Measurements from ENCODE around the gene PAX6.

The PAX6 gene

DNA sequence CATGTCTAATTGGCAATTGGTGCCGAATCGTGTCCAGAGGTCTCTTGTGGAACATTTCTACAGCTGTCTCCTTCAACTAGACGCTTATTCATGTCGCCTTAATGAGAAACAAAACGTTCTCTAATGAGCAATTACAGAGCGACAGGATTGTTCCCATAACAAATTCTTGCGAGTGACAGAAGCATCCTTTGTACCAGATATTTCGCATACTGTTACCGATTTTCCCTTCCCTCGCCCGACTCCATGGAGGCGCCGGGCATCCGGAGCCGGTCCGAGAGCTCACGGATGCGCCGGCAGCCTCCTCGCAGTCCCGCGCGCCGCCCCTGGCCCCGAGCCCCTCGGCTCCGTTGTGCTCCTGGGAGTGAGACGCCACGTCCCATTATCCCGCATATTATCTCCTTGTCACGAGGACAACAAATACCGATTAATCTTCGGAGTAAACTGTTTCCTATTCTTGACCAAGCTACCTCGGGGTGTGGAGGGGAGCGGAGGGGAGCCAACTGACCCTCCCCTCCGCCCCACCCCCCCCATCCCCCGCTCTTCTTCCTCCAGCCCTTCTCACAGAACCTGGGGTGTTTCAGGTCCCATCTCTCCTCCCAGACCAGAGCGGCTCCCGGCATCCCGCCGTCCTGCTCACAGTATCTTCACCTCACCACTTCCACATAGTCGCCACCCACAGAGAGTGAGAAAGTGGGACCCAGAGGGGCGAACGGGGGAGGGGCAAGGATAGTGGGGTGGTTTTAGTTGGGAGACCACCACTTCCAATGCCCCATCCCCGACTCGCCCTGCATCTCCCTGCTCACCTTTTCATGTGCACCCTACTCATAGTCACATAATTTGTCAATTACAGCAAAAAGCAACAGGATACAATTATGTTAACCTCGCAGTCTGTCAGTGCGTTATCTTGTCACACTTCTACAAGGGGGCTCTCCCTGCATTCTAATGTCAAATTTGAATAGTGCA, 11.4 kb downstream of the PAX6 start:
- H3K36me3 ChIP-seq (ENCODE audit: control insufficient read depth, insufficient read depth, low read length, severe bottlenecking), result no peaks in the 10 kb centered on the region
- peaks cover 82% of the 10 kb centered on the region for H3K27me3 ChIP-seq (replicated peaks; ENCODE audit: control insufficient read depth, insufficient read depth, low read length)
- H3K9ac ChIP-seq (ENCODE audit: low read length), result no peak overlapping the region
- H3K9me3 ChIP-seq (ENCODE audit: control insufficient read depth, low read length), result peaks cover 15% of the 10 kb centered on the region
- no peak for DNase-seq (ENCODE audit: low read depth)
- peaks cover 8% of the 10 kb centered on the region for H3K4me1 ChIP-seq (ENCODE audit: control insufficient read depth, insufficient read depth, low read length)
- H3K4me3 ChIP-seq (ENCODE audit: low read length), result no peak overlapping the region

DNA sequence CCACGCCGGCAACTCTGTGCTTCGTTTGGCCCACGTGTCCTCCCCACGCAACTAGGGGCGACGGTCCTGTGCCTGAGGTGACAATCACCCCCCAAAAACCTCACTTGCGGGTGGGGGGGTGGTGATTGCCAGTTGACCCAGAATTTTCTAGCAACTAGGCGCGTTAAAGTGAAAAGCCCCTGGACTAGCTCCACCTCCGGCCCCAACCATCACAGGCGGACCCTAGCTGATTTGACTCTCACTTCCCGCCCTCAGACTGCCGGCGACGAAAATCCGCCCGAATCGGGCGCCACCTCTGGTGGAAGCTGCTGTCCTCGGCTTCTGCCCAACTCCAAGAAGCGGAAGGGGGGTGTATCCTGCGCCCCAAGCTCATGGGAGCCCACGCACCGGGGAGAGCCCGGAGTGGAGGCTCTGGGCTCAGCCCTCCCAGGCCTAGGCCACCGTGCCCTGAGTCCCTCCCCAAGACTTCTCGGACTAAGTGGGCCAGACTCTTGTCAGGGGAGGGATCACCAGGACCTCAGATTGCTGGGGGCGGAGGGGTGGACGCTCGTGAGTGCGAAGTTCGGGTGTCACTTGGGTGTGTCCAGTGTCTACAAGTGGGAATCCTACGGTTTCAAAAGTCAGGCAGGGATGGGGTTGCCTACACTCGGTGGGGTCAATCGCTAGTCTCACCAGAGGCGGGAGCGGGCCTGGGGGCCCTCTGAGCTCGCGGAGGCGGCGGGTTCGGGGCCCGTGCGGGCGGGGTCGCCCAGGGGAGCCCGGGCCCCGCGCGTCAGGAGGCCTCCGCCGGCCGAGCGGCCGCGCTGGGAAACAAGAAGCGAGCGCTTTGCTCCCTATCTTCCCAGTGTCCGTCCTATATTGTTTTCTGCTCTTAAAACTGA, 12.3 kb downstream of the PAX6 start:
- Histone ChIP-seq H3K9ac (ENCODE audit: low read length) (no peak overlapping the region), H3K4me1 (ENCODE audit: control insufficient read depth, insufficient read depth, low read length) (peaks cover 3% of the 10 kb centered on the region), H3K4me3 (ENCODE audit: low read length) (no peak overlapping the region), H3K9me3 (ENCODE audit: control insufficient read depth, low read length) (peaks cover 15% of the 10 kb centered on the region), H3K27me3 (replicated peaks; ENCODE audit: control insufficient read depth, insufficient read depth, low read length) (peaks cover 73% of the 10 kb centered on the region), H3K36me3 (ENCODE audit: control insufficient read depth, insufficient read depth, low read length, severe bottlenecking) (no peaks in the 10 kb centered on the region)
- DNase-seq (ENCODE audit: low read depth), result no peak

DNA sequence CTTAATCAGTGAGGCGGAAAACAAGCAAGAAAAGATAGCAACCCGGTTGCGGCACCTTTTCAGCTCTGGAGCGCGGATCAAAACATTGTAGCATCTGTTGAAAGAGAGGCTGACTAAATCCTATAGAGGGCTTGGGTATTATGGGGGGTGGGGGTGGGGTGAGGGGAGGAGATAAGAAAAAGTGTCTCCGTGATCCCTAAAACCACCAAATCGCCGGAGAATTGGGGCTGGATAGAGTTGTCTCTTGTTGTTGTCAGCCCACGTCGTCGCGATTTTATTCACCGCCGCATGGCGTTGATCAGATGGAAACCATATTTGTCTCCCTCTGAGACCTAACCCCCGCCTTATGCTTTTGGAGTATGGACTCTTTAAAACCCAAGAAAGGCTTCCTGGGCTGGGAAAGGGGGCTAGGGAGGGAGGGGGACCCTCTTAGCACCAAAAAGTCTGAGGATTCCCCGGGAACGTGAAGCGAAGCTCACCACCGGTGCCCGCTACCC, 13.0 kb downstream of the PAX6 start:
- no peak overlapping the region for H3K4me3 ChIP-seq (ENCODE audit: low read length)
- H3K36me3 ChIP-seq (ENCODE audit: control insufficient read depth, insufficient read depth, low read length, severe bottlenecking), result no peaks in the 10 kb centered on the region
- peaks cover 3% of the 10 kb centered on the region for H3K4me1 ChIP-seq (ENCODE audit: control insufficient read depth, insufficient read depth, low read length)
- peaks cover 66% of the 10 kb centered on the region for H3K27me3 ChIP-seq (replicated peaks; ENCODE audit: control insufficient read depth, insufficient read depth, low read length)
- no peak overlapping the region for H3K9ac ChIP-seq (ENCODE audit: low read length)
- H3K9me3 ChIP-seq (ENCODE audit: control insufficient read depth, low read length), result peaks cover 11% of the 10 kb centered on the region
- no peak for DNase-seq (ENCODE audit: low read depth)

DNA sequence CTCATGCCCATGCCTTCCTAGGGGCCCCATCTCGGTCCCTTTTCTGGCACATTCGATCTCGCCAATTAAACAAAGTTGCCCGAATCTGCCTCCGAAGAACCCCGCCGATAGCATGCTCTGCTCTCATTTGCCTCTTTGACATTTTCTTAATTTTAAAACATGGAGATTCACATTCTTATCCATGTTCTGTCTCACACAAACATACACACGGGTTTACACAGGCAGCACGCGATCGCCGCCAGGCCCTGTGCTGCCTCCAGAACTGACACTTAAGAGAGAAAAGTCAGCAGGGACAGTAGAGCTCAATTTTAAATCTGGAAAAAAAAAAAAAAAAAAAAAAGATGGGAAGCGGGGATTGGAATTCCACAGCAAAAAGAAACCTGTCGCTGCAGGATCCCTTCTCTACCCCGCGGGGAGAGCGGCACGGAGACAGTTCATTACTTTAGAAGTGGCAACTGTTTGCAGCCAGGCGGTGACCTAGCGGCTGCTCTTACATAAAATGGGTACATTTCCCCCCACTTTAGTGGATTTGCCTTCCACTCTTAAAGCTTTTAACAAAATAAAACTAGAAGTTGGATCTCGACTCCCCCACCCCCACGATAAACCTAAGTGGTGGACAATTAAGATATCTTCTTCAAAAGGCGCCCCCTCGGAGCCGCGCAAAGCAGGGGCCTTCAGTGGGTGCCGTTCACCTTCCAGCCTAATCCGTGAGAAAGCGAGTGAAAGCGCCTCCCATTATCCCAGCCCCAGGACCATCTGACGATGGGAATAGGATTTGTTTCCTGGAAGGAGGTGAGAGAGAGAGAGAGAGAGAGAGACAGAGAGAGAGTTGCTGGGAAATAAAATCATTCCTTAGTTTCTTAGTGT, 13.7 kb downstream of the PAX6 start:
- Histone ChIP-seq H3K36me3 (ENCODE audit: control insufficient read depth, insufficient read depth, low read length, severe bottlenecking) (no peaks in the 10 kb centered on the region), H3K4me1 (ENCODE audit: control insufficient read depth, insufficient read depth, low read length) (peaks cover 3% of the 10 kb centered on the region), H3K4me3 (ENCODE audit: low read length) (no peak overlapping the region), H3K9ac (ENCODE audit: low read length) (no peak overlapping the region), H3K9me3 (ENCODE audit: control insufficient read depth, low read length) (peaks cover 10% of the 10 kb centered on the region), H3K27me3 (replicated peaks; ENCODE audit: control insufficient read depth, insufficient read depth, low read length) (peaks cover 59% of the 10 kb centered on the region)
- no peak for DNase-seq (ENCODE audit: low read depth)

DNA sequence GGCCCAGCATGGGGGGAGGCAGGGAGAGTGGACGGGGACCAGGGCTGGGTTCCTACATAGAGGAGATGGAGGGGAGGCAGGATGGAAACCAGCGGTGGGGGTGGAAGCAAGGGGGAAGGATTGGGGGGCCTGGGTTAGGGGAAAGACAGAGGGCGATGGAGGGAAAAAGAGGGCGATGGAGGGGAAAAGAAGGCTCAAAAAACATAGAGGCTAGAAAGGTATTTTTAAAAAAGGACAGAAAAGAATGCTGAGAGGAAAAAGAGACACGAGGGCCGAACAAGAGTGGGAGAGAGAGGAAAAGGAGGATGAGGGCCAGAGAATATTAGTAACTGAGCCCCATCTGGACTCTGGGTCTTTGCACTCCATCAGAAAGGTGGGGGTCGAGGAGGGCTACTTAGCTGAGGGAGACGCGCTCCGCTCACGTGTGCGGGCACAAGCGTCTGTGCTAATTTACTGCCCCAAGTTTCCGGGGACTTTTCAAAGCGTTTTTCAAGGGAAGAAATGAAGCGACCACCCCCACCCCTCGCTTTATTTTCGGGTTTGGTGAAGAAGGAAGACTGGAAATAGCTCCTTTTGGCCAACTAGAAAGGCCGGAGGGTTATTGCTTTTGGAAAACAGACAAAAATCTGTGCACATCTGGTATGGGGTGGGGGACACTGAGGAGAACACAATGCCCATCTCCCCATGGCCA, 14.5 kb downstream of the PAX6 start:
- peaks cover 53% of the 10 kb centered on the region for H3K27me3 ChIP-seq (replicated peaks; ENCODE audit: control insufficient read depth, insufficient read depth, low read length)
- peaks cover 3% of the 10 kb centered on the region for H3K4me1 ChIP-seq (ENCODE audit: control insufficient read depth, insufficient read depth, low read length)
- no peak for DNase-seq (ENCODE audit: low read depth)
- peaks cover 8% of the 10 kb centered on the region for H3K9me3 ChIP-seq (ENCODE audit: control insufficient read depth, low read length)
- no peak overlapping the region for H3K9ac ChIP-seq (ENCODE audit: low read length)
- H3K4me3 ChIP-seq (ENCODE audit: low read length), result no peak overlapping the region
- H3K36me3 ChIP-seq (ENCODE audit: control insufficient read depth, insufficient read depth, low read length, severe bottlenecking), result no peaks in the 10 kb centered on the region

DNA sequence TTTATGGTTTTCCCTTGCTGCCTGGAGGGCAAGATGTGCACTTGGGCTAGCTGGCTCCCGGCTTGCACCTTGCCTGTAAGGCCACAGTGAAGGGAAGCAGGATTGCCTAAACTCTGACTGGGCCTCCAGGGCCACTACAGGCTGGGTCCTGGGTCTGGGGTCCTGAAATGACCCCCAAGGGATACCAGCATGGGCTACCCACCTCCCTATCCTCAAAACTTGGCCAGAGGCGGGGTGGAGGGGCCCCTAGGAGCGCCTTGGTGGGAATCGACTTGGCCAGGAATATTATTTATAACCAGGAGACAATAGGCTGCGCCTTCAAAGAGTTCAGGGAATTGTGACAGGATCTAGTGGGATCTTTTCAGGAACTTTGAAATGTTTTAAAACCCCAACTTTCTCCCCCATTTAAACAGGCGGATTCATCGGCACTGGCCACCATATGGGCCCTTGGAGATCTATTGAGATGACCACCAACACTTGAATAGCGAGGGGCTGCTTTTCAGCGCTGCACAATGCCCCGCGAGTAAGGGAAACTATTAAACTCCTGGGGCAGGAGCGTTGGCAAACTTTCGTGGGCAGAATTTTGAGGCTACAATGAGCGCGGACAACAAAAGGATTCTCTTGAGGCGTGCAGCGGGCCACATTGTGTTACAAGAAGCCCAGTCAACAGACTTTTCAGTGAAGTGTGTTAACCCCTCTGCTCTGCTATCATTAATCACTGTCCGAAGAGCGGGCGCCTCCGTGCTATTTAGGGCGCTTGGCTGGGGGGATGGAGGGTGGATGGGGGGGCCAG, 15.2 kb downstream of the PAX6 start:
- Histone ChIP-seq H3K36me3 (ENCODE audit: control insufficient read depth, insufficient read depth, low read length, severe bottlenecking) (no peaks in the 10 kb centered on the region), H3K4me3 (ENCODE audit: low read length) (no peak overlapping the region), H3K9ac (ENCODE audit: low read length) (no peak overlapping the region), H3K9me3 (ENCODE audit: control insufficient read depth, low read length) (peaks cover 3% of the 10 kb centered on the region), H3K27me3 (replicated peaks; ENCODE audit: control insufficient read depth, insufficient read depth, low read length) (peaks cover 48% of the 10 kb centered on the region), H3K4me1 (ENCODE audit: control insufficient read depth, insufficient read depth, low read length) (peaks cover 3% of the 10 kb centered on the region)
- DNase-seq (ENCODE audit: low read depth), result no peak

DNA sequence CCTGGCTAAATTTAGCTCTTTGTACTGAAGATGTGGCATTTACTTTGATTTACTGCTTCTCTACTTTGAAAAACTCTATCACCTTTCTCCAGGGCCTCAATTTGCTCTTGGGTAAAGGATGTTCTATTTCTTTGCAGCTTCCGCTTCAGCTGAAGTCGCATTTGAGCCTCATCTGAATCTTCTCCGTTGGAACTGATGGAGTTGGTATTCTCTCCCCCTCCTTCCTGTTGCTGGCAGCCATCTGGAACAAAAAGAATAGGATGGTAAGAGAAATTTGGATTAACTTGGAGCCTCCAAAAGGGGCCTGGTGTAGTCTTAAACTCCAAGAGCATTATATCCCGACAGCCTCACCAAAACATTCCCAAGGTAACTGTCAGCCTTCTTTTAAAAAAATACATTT, 16.6 kb downstream of the PAX6 start:
- H3K27me3 ChIP-seq (replicated peaks; ENCODE audit: control insufficient read depth, insufficient read depth, low read length), result peaks cover 41% of the 10 kb centered on the region
- H3K9me3 ChIP-seq (ENCODE audit: control insufficient read depth, low read length), result no peaks in the 10 kb centered on the region
- H3K4me1 ChIP-seq (ENCODE audit: control insufficient read depth, insufficient read depth, low read length), result peaks cover 3% of the 10 kb centered on the region
- H3K36me3 ChIP-seq (ENCODE audit: control insufficient read depth, insufficient read depth, low read length, severe bottlenecking), result no peaks in the 10 kb centered on the region
- DNase-seq (ENCODE audit: low read depth), result no peak
- no peak overlapping the region for H3K9ac ChIP-seq (ENCODE audit: low read length)
- no peak overlapping the region for H3K4me3 ChIP-seq (ENCODE audit: low read length)

DNA sequence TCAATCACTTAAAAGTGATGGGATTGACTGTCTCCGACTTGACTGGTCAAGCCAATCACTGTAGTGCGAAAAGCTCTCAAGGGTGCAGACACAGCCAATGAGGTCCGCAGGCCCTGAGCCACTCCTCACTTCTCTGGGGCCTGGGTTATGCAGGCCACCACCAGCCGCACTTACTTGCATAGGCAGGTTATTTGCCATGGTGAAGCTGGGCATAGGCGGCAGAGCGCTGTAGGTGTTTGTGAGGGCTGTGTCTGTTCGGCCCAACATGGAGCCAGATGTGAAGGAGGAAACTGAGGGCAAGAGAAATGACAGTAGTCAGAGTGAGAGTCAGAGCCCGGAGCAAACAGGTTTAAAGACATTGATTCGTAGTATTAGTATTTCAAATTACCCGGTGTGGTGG, 17.9 kb downstream of the PAX6 start:
- H3K4me3 ChIP-seq (ENCODE audit: low read length), result no peak overlapping the region
- H3K27me3 ChIP-seq (replicated peaks; ENCODE audit: control insufficient read depth, insufficient read depth, low read length), result peaks cover 28% of the 10 kb centered on the region
- no peaks in the 10 kb centered on the region for H3K9me3 ChIP-seq (ENCODE audit: control insufficient read depth, low read length)
- H3K9ac ChIP-seq (ENCODE audit: low read length), result no peak overlapping the region
- no peaks in the 10 kb centered on the region for H3K36me3 ChIP-seq (ENCODE audit: control insufficient read depth, insufficient read depth, low read length, severe bottlenecking)
- peaks cover under 1% of the 10 kb centered on the region for H3K4me1 ChIP-seq (ENCODE audit: control insufficient read depth, insufficient read depth, low read length)
- no peak for DNase-seq (ENCODE audit: low read depth)

DNA sequence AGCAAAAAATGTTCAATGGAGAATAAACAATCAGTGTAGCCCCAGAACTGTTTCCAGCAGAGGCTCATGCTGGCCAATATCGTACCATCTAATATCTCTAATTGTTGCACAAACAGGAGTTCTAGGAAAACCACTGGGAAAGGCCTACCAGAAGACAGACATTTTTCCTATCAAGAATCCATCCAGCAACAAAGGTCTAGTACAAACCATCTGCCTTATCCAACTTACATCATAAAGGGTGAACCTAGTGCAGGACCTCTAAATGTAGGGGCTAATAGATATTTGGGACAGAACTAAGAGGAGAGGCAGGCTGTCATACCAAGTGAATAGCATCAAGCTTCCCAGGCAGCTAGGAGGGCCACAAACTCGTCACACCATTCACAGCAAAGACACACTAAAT, 18.7 kb downstream of the PAX6 start:
- no peaks in the 10 kb centered on the region for H3K4me1 ChIP-seq (ENCODE audit: control insufficient read depth, insufficient read depth, low read length)
- no peak overlapping the region for H3K4me3 ChIP-seq (ENCODE audit: low read length)
- H3K9me3 ChIP-seq (ENCODE audit: control insufficient read depth, low read length), result no peaks in the 10 kb centered on the region
- no peak for DNase-seq (ENCODE audit: low read depth)
- no peak overlapping the region for H3K9ac ChIP-seq (ENCODE audit: low read length)
- H3K36me3 ChIP-seq (ENCODE audit: control insufficient read depth, insufficient read depth, low read length, severe bottlenecking), result no peaks in the 10 kb centered on the region
- peaks cover 21% of the 10 kb centered on the region for H3K27me3 ChIP-seq (replicated peaks; ENCODE audit: control insufficient read depth, insufficient read depth, low read length)

DNA sequence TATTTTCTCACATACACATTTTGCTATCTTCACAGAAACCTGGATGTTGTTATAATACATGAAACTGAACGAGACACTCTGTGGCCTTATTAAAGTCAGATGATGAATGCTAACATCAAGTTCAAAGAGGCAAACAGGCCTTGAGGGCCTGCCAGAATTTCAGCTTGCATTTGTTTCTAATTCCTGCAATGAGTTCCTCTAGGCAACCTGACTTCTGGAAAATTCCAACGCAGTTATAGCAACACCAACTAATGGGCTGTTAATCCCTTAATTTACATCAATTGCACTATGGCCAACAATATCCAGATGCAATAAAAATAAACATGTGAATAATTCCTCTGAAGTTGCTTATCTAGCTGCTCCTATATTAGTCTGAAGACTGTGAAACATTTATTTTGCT, 19.1 kb downstream of the PAX6 start:
- DNase-seq (ENCODE audit: low read depth), result no peak
- no peaks in the 10 kb centered on the region for H3K9me3 ChIP-seq (ENCODE audit: control insufficient read depth, low read length)
- H3K4me1 ChIP-seq (ENCODE audit: control insufficient read depth, insufficient read depth, low read length), result no peaks in the 10 kb centered on the region
- peaks cover 17% of the 10 kb centered on the region for H3K27me3 ChIP-seq (replicated peaks; ENCODE audit: control insufficient read depth, insufficient read depth, low read length)
- H3K9ac ChIP-seq (ENCODE audit: low read length), result no peak overlapping the region
- H3K4me3 ChIP-seq (ENCODE audit: low read length), result no peak overlapping the region
- H3K36me3 ChIP-seq (ENCODE audit: control insufficient read depth, insufficient read depth, low read length, severe bottlenecking), result no peaks in the 10 kb centered on the region

Data from adipocyte (in vitro differentiated cells).